Lower leg skin (tissue), 4 donors: ENCODE measurements around the gene AHRR. TPM values are rescaled to one million over a fixed set of nuclear protein-coding genes. Genes with fewer than 3 reads are reported as not detected.

Experiments
- DNase-seq, 2 donors: peaks; one replicate each; pipeline ENCODE4 v3.0.0-alpha.2; 2019; ENCODE audit warnings: low spot score in 2 of 2
- H3K4me3 ChIP-seq: fragments of 200-600 bp; sonication (generic); 2 replicates; pipeline ENCODE4 v1.5.1; 2017; ENCODE audit warnings: mild to moderate bottlenecking, low read depth; ENCODE audit not compliant: poor library complexity, severe bottlenecking
- POLR2A ChIP-seq, 2 donors: fragments of 450-650 bp; IDR thresholded peaks; one replicate each; pipeline ENCODE4 v1.6.1; 2016 to 2017; ENCODE audit warnings: antibody characterized with exemption in 2 of 2, mild to moderate bottlenecking in 1 of 2, moderate library complexity in 1 of 2
- WGBS, 2 donors: methylation state at CpG; one replicate each; pipeline ENCODE4 v1.1.5; 2018; 5-methylcytosine and 5-hydroxymethylcytosine counted together
- intact Hi-C: fragments of 100-400 bp; cut with DNase I; formaldehyde crosslinking; loops from one replicate; pipeline ENCODE4 v1.15.0; 2023; ENCODE audit warnings: low total_unique reads
- total RNA-seq, 4 donors: library from RNA; depleted of rRNA; stranded (reverse); fragments of >200 nt; gene quantifications; one replicate each; pipeline ENCODE4 v1.1.0, GENCODE V29; 2016
- TF ChIP-seq, protein P1 (sequence below), 3 donors: fragments of 450-650 bp; IDR thresholded peaks; one replicate each; pipeline ENCODE4 v1.5.1; 2016; ENCODE audit warnings: antibody characterized with exemption in 3 of 3, mild to moderate bottlenecking in 3 of 3, moderate library complexity in 2 of 3

AHRR gene
- total RNA-seq, 4 donors from 2014 or later = 3.6 to 19.6 (median 6.0) TPM

GRCh38 chr5:468401-468800 is 146.9 kb downstream of the AHRR start:
- peak in 1 of 2 donors; percentile 54 for DNase-seq
- H3K4me3 ChIP-seq = no peak overlapping the region
- intact Hi-C loops = no loop called here
- 88 to 90% methylated on average over 5 of the region's 6 CpGs for WGBS, 2 donors
- no peak for TF ChIP-seq POLR2A (IDR thresholded peaks at IDR 0.05)
- TF ChIP-seq, protein P1, sequence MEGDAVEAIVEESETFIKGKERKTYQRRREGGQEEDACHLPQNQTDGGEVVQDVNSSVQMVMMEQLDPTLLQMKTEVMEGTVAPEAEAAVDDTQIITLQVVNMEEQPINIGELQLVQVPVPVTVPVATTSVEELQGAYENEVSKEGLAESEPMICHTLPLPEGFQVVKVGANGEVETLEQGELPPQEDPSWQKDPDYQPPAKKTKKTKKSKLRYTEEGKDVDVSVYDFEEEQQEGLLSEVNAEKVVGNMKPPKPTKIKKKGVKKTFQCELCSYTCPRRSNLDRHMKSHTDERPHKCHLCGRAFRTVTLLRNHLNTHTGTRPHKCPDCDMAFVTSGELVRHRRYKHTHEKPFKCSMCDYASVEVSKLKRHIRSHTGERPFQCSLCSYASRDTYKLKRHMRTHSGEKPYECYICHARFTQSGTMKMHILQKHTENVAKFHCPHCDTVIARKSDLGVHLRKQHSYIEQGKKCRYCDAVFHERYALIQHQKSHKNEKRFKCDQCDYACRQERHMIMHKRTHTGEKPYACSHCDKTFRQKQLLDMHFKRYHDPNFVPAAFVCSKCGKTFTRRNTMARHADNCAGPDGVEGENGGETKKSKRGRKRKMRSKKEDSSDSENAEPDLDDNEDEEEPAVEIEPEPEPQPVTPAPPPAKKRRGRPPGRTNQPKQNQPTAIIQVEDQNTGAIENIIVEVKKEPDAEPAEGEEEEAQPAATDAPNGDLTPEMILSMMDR (IDR thresholded peaks at IDR 0.05) = no peak

- whole genome bisulfite sequencing, 2 donors = 89 to 92% methylated on average over 19 of the region's 19 CpGs
- intact Hi-C loops = no loop called here
These were observed 148.4 kb downstream of the AHRR start for GRCh38 chr5:469752-470483.

GRCh38 chr5:470961-471749 is 149.6 kb downstream of the AHRR start:
- TF ChIP-seq, protein P1 (IDR thresholded peaks at IDR 0.05) = no peak
- no peak for TF ChIP-seq POLR2A (IDR thresholded peaks at IDR 0.05)
- no peak overlapping the region for H3K4me3 ChIP-seq
- intact Hi-C loops = no loop called here
- WGBS, 2 donors = 86 to 89% methylated on average over 27 to 31 of the region's 31 CpGs
- peak in 1 of 2 donors; percentile 81 for DNase-seq

More at GRCh38 chr5:469752-470483, 148.4 kb downstream of the AHRR start:
- peak in 1 of 2 donors; percentile 84 for DNase-seq
- H3K4me3 ChIP-seq = no peak overlapping the region
- TF ChIP-seq, protein P1 (IDR thresholded peaks at IDR 0.05) = no peak
- no peak for TF ChIP-seq POLR2A (IDR thresholded peaks at IDR 0.05)

DNA sequence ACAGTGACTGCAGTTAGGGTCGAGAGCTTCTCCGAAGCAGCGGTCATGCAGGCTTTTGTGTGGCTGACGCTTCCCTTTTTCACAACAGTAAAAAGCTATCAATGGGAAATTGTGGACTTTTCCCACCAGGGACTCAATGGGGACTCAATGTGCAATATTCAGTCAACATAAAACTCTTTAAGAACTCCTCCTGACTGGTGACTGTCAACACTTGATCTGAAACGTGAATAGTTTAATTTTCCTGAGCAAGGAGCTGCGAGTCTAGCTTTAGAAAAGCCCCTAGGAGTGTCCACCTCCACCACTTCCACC is 150.2 kb downstream of the AHRR start:
- intact Hi-C loops = no loop called here
- H3K4me3 ChIP-seq = no peak overlapping the region
- TF ChIP-seq, protein P1 (IDR thresholded peaks at IDR 0.05) = no peak
- TF ChIP-seq POLR2A (IDR thresholded peaks at IDR 0.05) = no peak
- DNase-seq = no peak
- 69 to 85% methylated on average over 6 of the region's 6 CpGs for WGBS, 2 donors

DNA sequence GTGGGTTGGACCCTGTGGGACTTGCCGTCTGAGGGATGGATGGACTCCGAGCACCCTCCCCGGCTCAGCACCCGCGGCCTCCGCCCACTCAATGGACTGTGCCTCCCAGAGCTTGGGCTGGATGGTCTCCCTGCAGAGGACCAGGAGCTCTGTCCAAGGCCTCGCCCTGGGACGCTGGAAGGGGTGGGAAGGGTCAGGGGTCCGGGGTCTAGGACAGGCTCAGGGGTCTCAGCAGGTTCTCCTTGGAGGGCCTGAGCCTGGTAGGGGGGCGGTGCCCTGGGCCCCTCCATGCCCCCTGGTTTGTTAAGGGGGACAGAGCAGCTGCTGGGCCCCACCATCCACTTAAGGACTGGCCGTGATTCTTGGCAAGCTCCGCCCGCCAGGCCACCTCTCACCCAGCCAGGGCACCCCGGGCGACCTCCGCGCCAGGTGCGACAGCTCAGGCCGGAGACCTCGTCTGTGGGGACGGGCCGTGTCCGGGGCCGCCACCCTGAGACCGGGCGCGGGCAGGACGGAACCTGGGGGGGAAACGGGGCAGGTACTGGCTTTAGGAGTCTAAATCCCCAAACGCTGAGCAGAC is 150.7 kb downstream of the AHRR start:
- intact Hi-C loops = no loop called here
- DNase-seq = peak in 1 of 2 donors; percentile 88
- peak overlapping the region; percentile 69 for H3K4me3 ChIP-seq
- WGBS, 2 donors = 8 to 38% methylated on average over 26 to 30 of the region's 30 CpGs
- TF ChIP-seq, protein P1 (IDR thresholded peaks at IDR 0.05) = no peak
- no peak for TF ChIP-seq POLR2A (IDR thresholded peaks at IDR 0.05)
